Upper lobe of left lung (tissue), 6 donors: ENCODE measurements around the gene SLC44A5. TPM values are rescaled to one million over a fixed set of nuclear protein-coding genes. Genes with fewer than 3 reads are reported as not detected.

Experiments used
- ATAC-seq, 2 donors: fragments of 200-7000 bp; cut with Tn5 transposase; one replicate each; pipeline ENCODE4 v1.9.1; 2022; ENCODE audit warnings: mild to moderate bottlenecking in 2 of 2, moderate library complexity in 2 of 2; ENCODE audit not compliant: low FRiP score in 2 of 2
- DNase-seq, 2 donors: peaks; one replicate each; pipeline ENCODE4 v3.0.0-alpha.2; 2019 to 2020
- H3K27ac ChIP-seq, 4 donors: fragments of 200-600 bp; sonication (generic); one replicate each; pipeline ENCODE4 v1.5.1; 2016 to 2019
- H3K27me3 ChIP-seq, 4 donors: fragments of 200-600 bp; sonication (generic); one replicate each; pipeline ENCODE4 v1.5.1; 2017 to 2019
- H3K36me3 ChIP-seq, 4 donors: fragments of 200-600 bp; sonication (generic); one replicate each; pipeline ENCODE4 v1.5.1; 2016 to 2019
- H3K4me1 ChIP-seq, 4 donors: fragments of 200-600 bp; sonication (generic); one replicate each; pipeline ENCODE4 v1.5.1; 2018 to 2019
- H3K4me3 ChIP-seq, 4 donors: fragments of 200-600 bp; sonication (generic); one replicate each; pipeline ENCODE4 v1.5.1; 2017 to 2019; ENCODE audit warnings: mild to moderate bottlenecking in 2 of 4, moderate library complexity in 1 of 4
- H3K9me3 ChIP-seq, 4 donors: fragments of 200-600 bp; sonication (generic); one replicate each; pipeline ENCODE4 v1.5.1; 2018 to 2019
- EP300 ChIP-seq, 4 donors: sonication (generic); formaldehyde crosslinking; IDR thresholded peaks; one replicate each; pipeline ENCODE4 v1.5.1; 2017; ENCODE audit warnings: antibody characterized with exemption in 4 of 4, control low read depth in 2 of 4
- POLR2A ChIP-seq, 4 donors: fragments of 450-650 bp; IDR thresholded peaks; one replicate each; pipeline ENCODE4 v1.5.1; 2016 to 2017; ENCODE audit warnings: antibody characterized with exemption in 4 of 4, mild to moderate bottlenecking in 2 of 4
- POLR2AphosphoS5 ChIP-seq, 2 donors: sonication (generic); formaldehyde crosslinking; IDR thresholded peaks; one replicate each; pipeline ENCODE4 v1.5.1; 2017; ENCODE audit warnings: antibody characterized with exemption in 2 of 2
- WGBS, 2 donors: methylation state at CpG; one replicate each; pipeline ENCODE4 v1.1.5; 2017 to 2018; 5-methylcytosine and 5-hydroxymethylcytosine counted together
- total RNA-seq, 6 donors: library from RNA; depleted of rRNA in 4 of 6; stranded (reverse); fragments of >200 nt in 4 of 6; gene quantifications; one replicate each; pipeline versions ENCODE4 v1.1.0 to v1.2.1, GENCODE V29; 2016 to 2021
- TF ChIP-seq, protein P1 (sequence below), 6 experiments: fragments of 450-650 bp in 4 of 6; fragments of 200-600 bp in 2 of 6; sonication (generic) in 2 of 6; IDR thresholded peaks; one replicate each; pipeline ENCODE4 v1.5.1; 2016 to 2019; ENCODE audit warnings: antibody characterized with exemption in 6 of 6
- donor health status: DM: no; HTN: no; CAD: no; lungs with moderate emphysema.
- donor health status: DM: no; HTN: yes; CAD: no; lungs with severe emphysema.

SLC44A5 gene
- total RNA-seq, 6 donors from 2014 or later = 0.11 to 4.2 (median 0.40) TPM; not detected in 1

DNA sequence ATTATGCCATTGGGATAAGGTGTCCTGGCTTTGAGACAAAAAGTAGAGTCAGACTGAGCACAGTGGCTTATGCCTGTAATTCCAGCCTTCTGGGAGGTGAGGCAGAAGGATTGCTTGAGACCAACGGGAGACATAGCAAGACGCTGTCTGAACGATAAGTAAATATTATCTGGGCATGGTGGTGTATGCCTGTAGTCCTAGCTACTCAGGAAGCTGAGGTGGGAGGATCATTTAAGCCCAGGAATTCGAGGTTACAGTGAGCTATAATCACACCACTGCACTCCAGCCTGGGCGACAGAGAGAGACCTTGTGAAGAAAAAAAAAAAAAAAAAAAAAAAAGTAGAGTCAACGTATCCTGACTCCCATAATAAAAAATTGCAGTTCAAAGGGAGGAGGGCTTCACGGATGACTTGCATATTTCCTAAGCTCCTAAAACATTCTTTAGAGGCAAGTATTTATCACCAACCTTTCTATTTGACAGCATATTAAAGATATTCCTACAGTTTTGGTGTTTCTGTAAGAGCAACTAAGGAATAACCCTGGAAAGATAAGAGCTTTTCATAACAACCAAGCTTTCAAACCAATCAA lies 141.2 kb downstream of the SLC44A5 start:
- Histone ChIP-seq H3K27ac (no peak overlapping the region), H3K27me3 (no peaks in the 10 kb centered on the region), H3K4me3 (no peak overlapping the region), H3K9me3 (no peaks in the 10 kb centered on the region), H3K4me1 (no peaks in the 10 kb centered on the region), H3K36me3 (no peaks in the 10 kb centered on the region)
- DNase-seq (no peak), ATAC-seq (no peak)
- 69 to 77% methylated on average over 7 of the region's 7 CpGs for WGBS, 2 donors
- TF ChIP-seq EP300 (IDR thresholded peaks at IDR 0.05) = no peak
- TF ChIP-seq POLR2AphosphoS5 (IDR thresholded peaks at IDR 0.05) = no peak
- TF ChIP-seq, protein P1, sequence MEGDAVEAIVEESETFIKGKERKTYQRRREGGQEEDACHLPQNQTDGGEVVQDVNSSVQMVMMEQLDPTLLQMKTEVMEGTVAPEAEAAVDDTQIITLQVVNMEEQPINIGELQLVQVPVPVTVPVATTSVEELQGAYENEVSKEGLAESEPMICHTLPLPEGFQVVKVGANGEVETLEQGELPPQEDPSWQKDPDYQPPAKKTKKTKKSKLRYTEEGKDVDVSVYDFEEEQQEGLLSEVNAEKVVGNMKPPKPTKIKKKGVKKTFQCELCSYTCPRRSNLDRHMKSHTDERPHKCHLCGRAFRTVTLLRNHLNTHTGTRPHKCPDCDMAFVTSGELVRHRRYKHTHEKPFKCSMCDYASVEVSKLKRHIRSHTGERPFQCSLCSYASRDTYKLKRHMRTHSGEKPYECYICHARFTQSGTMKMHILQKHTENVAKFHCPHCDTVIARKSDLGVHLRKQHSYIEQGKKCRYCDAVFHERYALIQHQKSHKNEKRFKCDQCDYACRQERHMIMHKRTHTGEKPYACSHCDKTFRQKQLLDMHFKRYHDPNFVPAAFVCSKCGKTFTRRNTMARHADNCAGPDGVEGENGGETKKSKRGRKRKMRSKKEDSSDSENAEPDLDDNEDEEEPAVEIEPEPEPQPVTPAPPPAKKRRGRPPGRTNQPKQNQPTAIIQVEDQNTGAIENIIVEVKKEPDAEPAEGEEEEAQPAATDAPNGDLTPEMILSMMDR (IDR thresholded peaks at IDR 0.05) = no peak
- no peak for TF ChIP-seq POLR2A (IDR thresholded peaks at IDR 0.05)

DNA sequence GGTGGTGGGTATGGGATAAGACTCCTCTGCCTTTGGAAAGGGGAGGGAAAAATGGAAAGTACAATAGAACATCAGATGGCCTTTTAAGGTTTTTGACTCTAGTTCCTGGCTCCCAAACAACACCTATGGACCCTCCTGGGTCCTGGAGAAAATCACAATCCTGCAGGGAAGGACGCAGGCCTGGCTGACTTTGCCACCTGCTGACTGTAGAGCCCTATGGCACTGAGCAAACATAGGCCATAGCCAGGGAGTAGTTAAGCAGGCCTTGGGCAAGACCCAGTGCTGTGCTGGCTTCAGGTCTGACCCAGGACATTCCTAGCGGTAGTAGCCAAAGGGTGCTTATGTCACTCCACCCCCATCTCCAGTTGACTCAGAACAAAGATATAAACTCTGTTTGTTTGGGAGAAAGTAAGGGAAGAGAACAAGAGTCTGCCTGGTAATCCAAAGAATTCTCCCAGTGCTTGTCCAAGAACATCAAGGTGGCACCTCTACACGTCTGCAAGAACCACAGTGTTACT lies 149.0 kb downstream of the SLC44A5 start:
- 83 to 86% methylated on average over 3 of the region's 3 CpGs for WGBS, 2 donors
- no peak for ATAC-seq

DNA sequence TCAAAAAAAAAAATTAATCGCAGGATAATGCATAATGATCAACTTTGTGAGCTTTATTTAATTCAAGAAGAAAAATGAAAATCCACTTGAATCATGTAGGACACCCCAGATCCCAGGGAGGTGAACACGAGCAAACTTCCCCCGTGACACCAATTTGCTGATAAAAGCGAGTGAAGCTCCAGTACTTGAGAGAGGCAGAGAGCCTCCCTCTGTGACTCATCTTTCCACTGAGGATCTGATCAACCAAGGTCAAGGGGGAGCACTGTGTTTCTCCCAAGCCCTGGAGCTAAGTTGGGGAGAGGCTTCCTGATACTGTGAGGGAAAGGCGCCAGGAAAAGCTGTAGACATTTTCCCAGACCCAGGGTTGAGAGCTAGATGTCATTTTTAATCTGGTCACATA lies 160.9 kb downstream of the SLC44A5 start:
- H3K4me3 ChIP-seq = no peak overlapping the region
- ATAC-seq (no peak), DNase-seq (no peak)
- H3K36me3 ChIP-seq = no peaks in the 10 kb centered on the region
- H3K27ac ChIP-seq = no peak overlapping the region
- no peak for TF ChIP-seq POLR2AphosphoS5 (IDR thresholded peaks at IDR 0.05)
- TF ChIP-seq, protein P1 (IDR thresholded peaks at IDR 0.05) = no peak
- no peak for TF ChIP-seq EP300 (IDR thresholded peaks at IDR 0.05)
- TF ChIP-seq POLR2A (IDR thresholded peaks at IDR 0.05) = no peak
- peaks cover 0 to 8% (median 1%) of the 10 kb centered on the region in 4 donors for H3K9me3 ChIP-seq
- 87 to 91% methylated on average over 5 of the region's 5 CpGs for WGBS, 2 donors
- H3K4me1 ChIP-seq = no peaks in the 10 kb centered on the region
- no peaks in the 10 kb centered on the region for H3K27me3 ChIP-seq

More for the DNA sequence above, 149.0 kb downstream of the SLC44A5 start:
- H3K4me3 ChIP-seq = no peak overlapping the region
- no peaks in the 10 kb centered on the region for H3K36me3 ChIP-seq
- TF ChIP-seq, protein P1 (IDR thresholded peaks at IDR 0.05) = no peak
- TF ChIP-seq EP300 (IDR thresholded peaks at IDR 0.05) (no peak), POLR2A (IDR thresholded peaks at IDR 0.05) (no peak)
- DNase-seq = no peak
- H3K9me3 ChIP-seq = no peaks in the 10 kb centered on the region
- H3K4me1 ChIP-seq = no peaks in the 10 kb centered on the region
- no peaks in the 10 kb centered on the region for H3K27me3 ChIP-seq
- H3K27ac ChIP-seq = no peak overlapping the region

DNA sequence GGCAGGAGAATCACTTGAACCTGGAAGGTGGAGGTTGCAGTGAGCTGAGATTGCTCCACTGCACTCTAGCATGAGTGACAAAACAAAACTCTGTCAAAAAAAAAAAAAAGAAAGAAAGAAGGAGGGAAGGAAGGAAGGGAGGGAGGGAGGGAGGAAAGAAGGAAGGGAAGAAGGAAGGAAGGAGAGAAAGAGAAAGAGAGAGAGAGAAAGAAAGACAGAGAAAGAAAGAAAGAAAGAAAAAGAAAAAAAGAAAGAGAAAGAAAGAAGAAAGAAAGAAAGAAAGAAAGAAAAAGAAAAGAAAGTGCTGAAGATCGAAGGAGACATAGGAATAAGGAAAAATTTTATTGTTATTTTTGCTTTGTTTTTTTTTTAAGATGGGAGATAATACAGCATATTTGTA lies 166.7 kb downstream of the SLC44A5 start:
- DNase-seq = no peak

More for the DNA sequence above, 166.7 kb downstream of the SLC44A5 start:
- TF ChIP-seq POLR2AphosphoS5 (IDR thresholded peaks at IDR 0.05) = no peak
- TF ChIP-seq EP300 (IDR thresholded peaks at IDR 0.05) = no peak
- no peak for TF ChIP-seq POLR2A (IDR thresholded peaks at IDR 0.05)
- TF ChIP-seq, protein P1 (IDR thresholded peaks at IDR 0.05) = no peak
- Histone ChIP-seq H3K36me3 (no peaks in the 10 kb centered on the region), H3K9me3 (no peaks in the 10 kb centered on the region), H3K27ac (no peak overlapping the region), H3K4me3 (no peak overlapping the region), H3K27me3 (no peaks in the 10 kb centered on the region), H3K4me1 (no peaks in the 10 kb centered on the region)
- WGBS, 2 donors = 77 to 86% methylated on average over 1 of the region's 1 CpG
- ATAC-seq = no peak
